ENCODE results near the gene SDK1.
"Not testable (repeated sequence)": the region's sequence is repeated elsewhere in the genome, so short reads cannot be mapped to it uniquely, and the experiment has no call there.

The SDK1 gene

GRCh38 chr7:4225881-4226523 lies 925.0 kb downstream of the SDK1 start:
- no peak for DNase-seq

GRCh38 chr7:4226524-4226882 lies 925.5 kb downstream of the SDK1 start:
- DNase-seq: no peak

GRCh38 chr7:4227105-4228010 lies 926.3 kb downstream of the SDK1 start:
- DNase-seq: no peak

GRCh38 chr7:4230352-4230751 lies 929.3 kb downstream of the SDK1 start:
- no peak for DNase-seq

- DNase-seq: no peak
Measured at GRCh38 chr7:4233146-4233545, 932.1 kb downstream of the SDK1 start.

GRCh38 chr7:4233621-4234497 lies 932.8 kb downstream of the SDK1 start:
- DNase-seq: no peak

GRCh38 chr7:4234498-4234855 lies 933.4 kb downstream of the SDK1 start:
- DNase-seq: no peak

GRCh38 chr7:4234886-4235285 lies 933.8 kb downstream of the SDK1 start:
- DNase-seq: no peak

- no peak for DNase-seq
Measured at GRCh38 chr7:4235596-4235995, 934.5 kb downstream of the SDK1 start.

GRCh38 chr7:4236389-4236788 lies 935.3 kb downstream of the SDK1 start:
- no peak for DNase-seq

GRCh38 chr7:4236873-4237272 lies 935.8 kb downstream of the SDK1 start:
- DNase-seq: not testable (repeated sequence)

GRCh38 chr7:4237296-4238235 lies 936.5 kb downstream of the SDK1 start:
- no peak for DNase-seq

- DNase-seq: no peak
Measured at GRCh38 chr7:4238861-4239260, 937.8 kb downstream of the SDK1 start.

GRCh38 chr7:4240042-4240441 lies 939.0 kb downstream of the SDK1 start:
- DNase-seq: no peak

- no peak for DNase-seq
Measured at GRCh38 chr7:4240520-4241303, 939.7 kb downstream of the SDK1 start.

GRCh38 chr7:4241304-4241612 lies 940.2 kb downstream of the SDK1 start:
- no peak for DNase-seq

GRCh38 chr7:4241791-4242190 lies 940.7 kb downstream of the SDK1 start:
- no peak for DNase-seq

- no peak for DNase-seq
Measured at GRCh38 chr7:4242706-4243105, 941.7 kb downstream of the SDK1 start.

- no peak for DNase-seq
Measured at GRCh38 chr7:4244041-4244440, 943.0 kb downstream of the SDK1 start.

- no peak for DNase-seq
Measured at GRCh38 chr7:4244635-4245034, 943.6 kb downstream of the SDK1 start.

GRCh38 chr7:4245135-4245865 lies 944.2 kb downstream of the SDK1 start:
- no peak for DNase-seq
